GM21717 (cell line): ENCODE data around the gene PPP1R13B.

Source experiments
- ATAC-seq: cut with Tn5 transposase; IDR thresholded peaks from one replicate; pipeline ENCODE4 v1.9.1; 2021; ENCODE audit warnings: mild to moderate bottlenecking, moderate library complexity; ENCODE audit not compliant: unreplicated experiment

The PPP1R13B gene

GRCh38 chr14:103749452-103749851, 97.9 kb downstream of the PPP1R13B start:
- no peak for ATAC-seq

GRCh38 chr14:103748534-103748857, 98.9 kb downstream of the PPP1R13B start:
- ATAC-seq = no peak

GRCh38 chr14:103746701-103747100, 100.7 kb downstream of the PPP1R13B start:
- ATAC-seq = no peak

GRCh38 chr14:103745424-103745823, 102.0 kb downstream of the PPP1R13B start:
- no peak for ATAC-seq

- no peak for ATAC-seq
Measured at GRCh38 chr14:103744621-103745395, 102.6 kb downstream of the PPP1R13B start.

- no peak for ATAC-seq
Measured at GRCh38 chr14:103743691-103744090, 103.7 kb downstream of the PPP1R13B start.

GRCh38 chr14:103742499-103743255, 104.7 kb downstream of the PPP1R13B start:
- no peak for ATAC-seq

GRCh38 chr14:103741876-103742275, 105.5 kb downstream of the PPP1R13B start:
- no peak for ATAC-seq

GRCh38 chr14:103740991-103741689, 106.2 kb downstream of the PPP1R13B start:
- no peak for ATAC-seq

GRCh38 chr14:103739793-103740501, 107.4 kb downstream of the PPP1R13B start:
- no peak for ATAC-seq

GRCh38 chr14:103739466-103739792, 107.9 kb downstream of the PPP1R13B start:
- ATAC-seq = no peak

GRCh38 chr14:103738701-103739451, 108.5 kb downstream of the PPP1R13B start:
- no peak for ATAC-seq

- no peak for ATAC-seq
Measured at GRCh38 chr14:103738166-103738565, 109.2 kb downstream of the PPP1R13B start.

- no peak for ATAC-seq
Measured at GRCh38 chr14:103737432-103738045, 109.8 kb downstream of the PPP1R13B start.

GRCh38 chr14:103736546-103737431, 110.6 kb downstream of the PPP1R13B start:
- no peak for ATAC-seq

GRCh38 chr14:103735815-103736545, 111.4 kb downstream of the PPP1R13B start:
- no peak for ATAC-seq

GRCh38 chr14:103735439-103735814, 111.9 kb downstream of the PPP1R13B start:
- ATAC-seq = no peak

GRCh38 chr14:103735022-103735421, 112.4 kb downstream of the PPP1R13B start:
- no peak for ATAC-seq
